COR-L47 (cell line): ENCODE data around the gene SLC7A11.
A peak's percentile ranks its signal among the peaks of the same experiment; 100 is the strongest.

Source experiments
- DNase-seq: peaks from one replicate; lab custom pipeline; 2025; lab: John Stamatoyannopoulos, UW

SLC7A11 gene

DNA sequence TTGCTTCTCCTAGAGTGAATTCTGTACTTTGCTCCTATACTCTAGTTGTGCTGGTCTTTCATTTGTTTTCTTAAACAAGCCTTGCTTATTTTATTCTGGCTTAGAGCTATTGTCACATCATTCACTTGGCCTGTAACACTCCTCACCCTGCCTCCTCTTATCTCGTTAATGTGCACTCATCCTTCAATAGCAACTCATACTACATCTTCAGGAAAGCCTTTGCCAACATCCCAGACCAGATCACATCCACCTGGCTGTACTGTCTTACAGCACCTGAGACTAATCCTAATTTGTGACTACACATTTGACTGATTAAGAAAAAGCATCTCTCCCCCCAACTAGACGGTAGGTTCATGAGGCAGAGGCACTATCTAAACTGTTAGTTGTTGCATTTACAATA, 80.8 kb downstream of the SLC7A11 start:
- DNase-seq, result no peak

DNA sequence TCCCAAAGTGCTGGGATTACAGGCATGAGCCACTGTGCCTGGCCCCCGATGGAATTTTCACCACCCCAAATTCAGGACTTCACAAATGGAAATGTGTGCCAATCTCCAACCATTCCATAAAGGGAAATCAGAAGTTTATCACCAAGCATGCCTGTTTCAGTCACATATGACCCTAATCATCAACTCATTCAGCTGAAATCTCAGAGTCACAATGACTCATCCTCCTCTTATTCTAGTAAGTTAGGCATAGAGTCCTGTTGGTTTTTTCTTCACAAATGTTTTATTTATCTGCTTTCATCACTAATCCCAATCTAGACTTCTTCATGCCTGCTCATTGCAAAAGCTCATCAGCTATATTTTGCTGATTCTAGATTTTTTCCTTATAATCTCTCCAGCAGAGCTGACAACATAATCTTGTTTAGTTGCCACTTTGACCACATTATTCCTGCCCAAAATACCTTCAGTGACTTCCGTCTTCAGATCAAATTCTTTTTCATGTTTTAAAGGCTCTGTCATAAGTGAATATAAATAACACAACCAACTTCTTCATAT, 83.3 kb downstream of the SLC7A11 start:
- DNase-seq, result no peak

DNA sequence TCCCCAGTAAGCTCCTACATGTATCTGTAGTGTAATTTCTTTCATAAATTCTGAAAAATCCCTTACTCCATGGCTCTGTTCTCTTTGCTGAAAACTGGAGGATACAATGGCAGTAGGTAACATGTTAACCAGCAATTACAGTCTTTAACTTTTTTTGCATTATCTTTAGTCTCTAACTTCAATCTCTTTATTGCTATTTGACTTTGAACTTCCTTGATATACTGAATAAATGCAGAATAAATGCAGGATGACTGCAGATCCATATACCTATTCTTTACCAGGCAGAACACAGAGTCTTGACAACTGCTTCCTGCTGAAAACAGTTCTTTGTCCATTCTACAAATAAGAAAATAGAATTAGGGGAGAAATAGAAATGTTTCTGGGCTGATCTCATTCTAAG, 101.3 kb downstream of the SLC7A11 start:
- no peak for DNase-seq

DNA sequence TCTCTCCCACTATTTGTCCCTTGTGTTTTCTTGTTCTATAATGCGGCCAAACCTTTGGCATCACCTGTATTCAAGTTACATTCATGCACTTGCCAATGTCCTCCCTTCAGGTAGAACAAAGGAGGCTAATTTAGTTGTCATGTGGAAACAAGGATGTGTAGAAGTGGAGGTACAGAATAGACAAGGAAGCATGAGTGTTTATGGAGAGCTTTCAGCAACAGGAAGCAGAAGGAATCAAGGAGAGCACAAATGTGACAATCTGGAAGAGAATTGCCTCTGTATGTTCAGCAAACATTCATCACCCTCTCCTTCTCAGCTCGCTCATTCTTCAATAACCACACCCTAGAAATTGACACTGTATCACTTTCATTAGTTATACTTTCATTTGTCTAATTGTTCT, 103.4 kb downstream of the SLC7A11 start:
- peak; percentile 25 for DNase-seq

DNA sequence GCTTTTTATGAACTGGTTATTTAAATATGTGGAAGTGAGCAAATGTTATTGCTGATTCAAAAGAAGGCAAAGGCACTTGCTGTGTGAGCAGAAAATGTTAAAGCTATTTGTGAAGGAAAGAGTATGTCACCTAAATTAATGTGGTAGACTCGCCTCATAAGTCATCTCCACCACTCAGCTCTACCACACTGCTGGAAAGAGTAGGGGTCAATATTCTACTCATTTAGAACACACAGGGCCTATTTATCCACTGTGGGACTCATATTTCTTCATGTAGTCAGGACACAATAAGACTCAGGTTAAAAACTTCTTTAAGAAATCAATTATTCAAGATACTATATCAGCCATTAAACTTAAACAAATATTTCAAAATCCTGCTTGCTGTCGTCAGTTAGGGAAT, 106.5 kb downstream of the SLC7A11 start:
- DNase-seq, result no peak

DNA sequence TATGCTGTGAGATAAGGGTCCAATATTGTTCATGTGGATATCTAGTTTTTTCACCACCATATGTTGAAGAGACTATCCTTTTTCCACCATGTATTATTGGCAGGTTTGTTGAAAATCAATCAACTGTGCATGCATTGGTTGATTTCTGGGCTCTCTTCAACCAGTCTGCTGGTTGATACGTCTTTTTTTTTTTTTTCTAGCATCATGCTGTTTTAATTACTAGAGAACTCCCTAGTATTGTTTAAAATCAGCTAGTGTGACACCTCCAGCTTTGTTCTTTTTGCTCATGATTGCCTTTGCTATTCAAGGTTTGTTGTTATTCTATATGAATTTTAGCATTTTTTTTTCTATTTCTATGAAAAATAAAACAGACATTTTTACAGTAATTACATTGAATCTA, 123.9 kb downstream of the SLC7A11 start:
- DNase-seq, result peak; percentile 11

DNA sequence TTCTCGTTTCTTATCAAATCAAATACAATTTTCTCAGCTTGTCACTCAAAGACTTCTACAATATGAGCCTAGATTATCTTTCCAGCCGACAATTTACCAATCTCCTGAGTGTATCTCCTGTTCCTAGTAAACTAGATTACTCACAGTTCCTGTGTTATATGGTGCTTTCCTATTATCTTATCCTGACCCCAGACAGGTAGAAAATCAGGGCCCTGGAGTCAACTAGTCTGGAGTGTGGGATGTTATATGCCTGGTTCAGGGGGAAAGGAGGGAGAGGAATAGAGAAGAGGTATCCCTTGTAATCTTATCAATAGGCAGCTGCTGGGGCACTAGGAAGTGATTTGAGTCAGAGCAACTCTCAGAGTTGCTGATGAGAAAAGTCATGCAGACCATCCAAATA, 127.1 kb downstream of the SLC7A11 start:
- no peak for DNase-seq

DNA sequence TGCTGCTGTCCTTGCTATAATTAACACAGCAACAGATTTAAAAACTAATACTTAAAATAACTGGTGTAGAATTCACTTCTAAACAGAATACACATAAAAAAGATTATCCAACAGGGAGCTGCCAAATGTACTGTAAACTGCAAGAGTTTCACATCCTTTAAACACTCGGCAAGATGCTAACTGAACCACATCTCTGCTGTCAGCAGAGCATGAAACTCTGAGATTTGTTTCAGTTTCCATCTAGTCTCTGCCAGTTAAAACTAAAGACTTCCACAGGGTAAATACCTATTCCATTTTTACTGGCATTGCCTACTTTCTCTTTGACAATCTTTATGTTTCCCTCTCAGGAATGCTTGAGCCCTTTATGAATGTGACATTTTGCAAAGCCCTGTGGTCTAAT, 127.7 kb downstream of the SLC7A11 start:
- no peak for DNase-seq
